GM23338 (cell line): ENCODE results near the gene IGF1R. TPM values are rescaled to one million over a fixed set of nuclear protein-coding genes. Genes with fewer than 3 reads are reported as not detected.

ENCODE experiments used
- ATAC-seq: fragments of 200-7000 bp; cut with Tn5 transposase; 3 replicates; pipeline ENCODE4 v1.9.1; 2020
- DNase-seq: peaks from one replicate; pipeline ENCODE4 v3.0.0-alpha.2; 2015; ENCODE audit warnings: low spot score
- H2AFZ ChIP-seq: fragments of 200-600 bp; sonication (generic); 2 replicates; pipeline ENCODE4 v1.8.0; 2016; ENCODE audit warnings: antibody characterized with exemption, mild to moderate bottlenecking, moderate library complexity
- H3F3A ChIP-seq: fragments of 200-600 bp; sonication (generic); replicated peaks from 2 replicates; pipeline ENCODE4 v1.8.0; 2017; ENCODE audit warnings: antibody characterized with exemption, mixed run types, low read depth
- H3K27ac ChIP-seq: fragments of 200-600 bp; sonication (generic); 2 replicates; pipeline ENCODE4 v1.6.1; 2016; ENCODE audit warnings: low read depth
- H3K27me3 ChIP-seq: fragments of 200-600 bp; sonication (generic); 2 replicates; pipeline ENCODE4 v1.8.0; 2016; ENCODE audit warnings: mild to moderate bottlenecking, mixed run types, moderate library complexity; ENCODE audit not compliant: insufficient read depth
- H3K36me3 ChIP-seq: fragments of 200-600 bp; sonication (generic); 2 replicates; pipeline ENCODE4 v1.8.0; 2016; ENCODE audit warnings: mild to moderate bottlenecking; ENCODE audit not compliant: insufficient read depth
- H3K4me1 ChIP-seq: fragments of 200-600 bp; sonication (generic); 2 replicates; pipeline ENCODE4 v1.8.0; 2016; ENCODE audit warnings: mild to moderate bottlenecking, moderate library complexity; ENCODE audit not compliant: insufficient read depth
- H3K4me2 ChIP-seq: fragments of 200-600 bp; sonication (generic); 2 replicates; pipeline ENCODE4 v1.7.1; 2017; ENCODE audit warnings: mixed run types
- H3K4me3 ChIP-seq: fragments of 200-600 bp; sonication (generic); 2 replicates; pipeline ENCODE4 v1.6.1; 2016; ENCODE audit warnings: mixed run types
- H3K79me2 ChIP-seq: fragments of 200-600 bp; sonication (generic); replicated peaks from 2 replicates; pipeline ENCODE4 v1.8.0; 2017; ENCODE audit warnings: mild to moderate bottlenecking; ENCODE audit not compliant: insufficient read depth
- H3K9me2 ChIP-seq: fragments of 200-600 bp; sonication (generic); 2 replicates; pipeline ENCODE4 v1.8.0; 2017; ENCODE audit not compliant: insufficient read depth
- H4K20me1 ChIP-seq: fragments of 200-600 bp; sonication (generic); replicated peaks from 2 replicates; pipeline ENCODE4 v1.8.0; 2017; ENCODE audit warnings: mild to moderate bottlenecking; ENCODE audit not compliant: insufficient read depth
- H3K27ac Mint-ChIP-seq: 2 replicates; pipeline ENCODE4 v1.8.0; 2020; ENCODE audit warnings: inconsistent platforms, mild to moderate bottlenecking, moderate library complexity, mixed read lengths
- H3K27me3 Mint-ChIP-seq: 3 replicates; pipeline ENCODE4 v1.8.0; 2022; ENCODE audit warnings: low read depth, mild to moderate bottlenecking, moderate library complexity, mixed read lengths, inconsistent platforms; ENCODE audit not compliant: insufficient read depth, poor library complexity
- H3K36me3 Mint-ChIP-seq: 3 replicates; pipeline ENCODE4 v1.8.0; 2021; ENCODE audit warnings: low read depth, mild to moderate bottlenecking, inconsistent platforms, moderate library complexity, mixed read lengths
- H3K4me1 Mint-ChIP-seq: 3 replicates; pipeline ENCODE4 v1.8.0; 2020; ENCODE audit warnings: mild to moderate bottlenecking, inconsistent platforms, mixed read lengths
- H3K4me3 Mint-ChIP-seq: 3 replicates; pipeline ENCODE4 v1.8.0; 2021; ENCODE audit warnings: moderate library complexity, mild to moderate bottlenecking, inconsistent platforms, mixed read lengths
- H3K9me3 Mint-ChIP-seq: 3 replicates; pipeline ENCODE4 v1.8.0; 2020; ENCODE audit warnings: moderate library complexity, mild to moderate bottlenecking, inconsistent platforms, mixed read lengths
- CREB1 ChIP-seq: fragments of 250-450 bp; sonication (Bioruptor Pico); IDR thresholded peaks from 2 replicates; pipeline ENCODE4 v1.5.0; 2020; ENCODE audit warnings: low read depth, mild to moderate bottlenecking, moderate library complexity
- EZH2 ChIP-seq: fragments of 200-600 bp; sonication (generic); IDR thresholded peaks from one replicate; pipeline ENCODE4 v1.8.0; 2017; ENCODE audit warnings: antibody characterized with exemption, mild to moderate bottlenecking, low read depth; ENCODE audit not compliant: unreplicated experiment
- EZH2phosphoT487 ChIP-seq: fragments of 200-600 bp; sonication (generic); IDR thresholded peaks from one replicate; pipeline ENCODE4 v1.8.1; 2018; ENCODE audit warnings: antibody characterized with exemption; ENCODE audit not compliant: unreplicated experiment
- NANOG ChIP-seq: IDR thresholded peaks from 2 replicates; pipeline ENCODE4 v1.6.1; 2016; ENCODE audit warnings: antibody characterized with exemption, borderline replicate concordance
- POLR2AphosphoS5 ChIP-seq: IDR thresholded peaks from 2 replicates; pipeline ENCODE4 v1.6.1; 2016; ENCODE audit warnings: antibody characterized with exemption, low read depth
- long read RNA-seq: library from polyadenylated mRNA; unstranded; transcript quantifications from one replicate; pipeline ENCODE4 v2.0.0, GENCODE V29; 2020; ENCODE audit not compliant: unreplicated experiment
- polyA plus RNA-seq: library from polyadenylated mRNA; unstranded; fragments of >200 nt; fragmentation: Nextera tagmentation; extraction: Ambion mirVana; gene quantifications from 2 replicates; pipeline ENCODE4 v1.2.1, GENCODE V29; 2016
- total RNA-seq: library from RNA; depleted of rRNA; stranded (reverse); fragments of >200 nt; shearing (Covaris generic); gene quantifications from 2 replicates; pipeline ENCODE4 v1.2.3, GENCODE V29; 2014; rRNA removed
- TF ChIP-seq, protein P1 (sequence below): IDR thresholded peaks from one replicate; pipeline ENCODE4 v1.6.1; 2018; ENCODE audit warnings: antibody characterized with exemption; ENCODE audit not compliant: unreplicated experiment
- TF ChIP-seq, protein P2 (sequence below): fragments of 250-450 bp; sonication (Bioruptor Pico); IDR thresholded peaks from 2 replicates; pipeline ENCODE4 v1.5.0; 2020; ENCODE audit warnings: mild to moderate bottlenecking, moderate library complexity

IGF1R gene
- total RNA-seq (92.2 and 95.6 TPM in 2 replicates), polyA plus RNA-seq (20.0 and 20.4 TPM in 2 replicates)
- long read RNA-seq, partial matches to known transcripts = 0 of 1 reads
- long read RNA-seq, other reads (novel, unspliced or antisense) = 1 of 1 reads

DNA sequence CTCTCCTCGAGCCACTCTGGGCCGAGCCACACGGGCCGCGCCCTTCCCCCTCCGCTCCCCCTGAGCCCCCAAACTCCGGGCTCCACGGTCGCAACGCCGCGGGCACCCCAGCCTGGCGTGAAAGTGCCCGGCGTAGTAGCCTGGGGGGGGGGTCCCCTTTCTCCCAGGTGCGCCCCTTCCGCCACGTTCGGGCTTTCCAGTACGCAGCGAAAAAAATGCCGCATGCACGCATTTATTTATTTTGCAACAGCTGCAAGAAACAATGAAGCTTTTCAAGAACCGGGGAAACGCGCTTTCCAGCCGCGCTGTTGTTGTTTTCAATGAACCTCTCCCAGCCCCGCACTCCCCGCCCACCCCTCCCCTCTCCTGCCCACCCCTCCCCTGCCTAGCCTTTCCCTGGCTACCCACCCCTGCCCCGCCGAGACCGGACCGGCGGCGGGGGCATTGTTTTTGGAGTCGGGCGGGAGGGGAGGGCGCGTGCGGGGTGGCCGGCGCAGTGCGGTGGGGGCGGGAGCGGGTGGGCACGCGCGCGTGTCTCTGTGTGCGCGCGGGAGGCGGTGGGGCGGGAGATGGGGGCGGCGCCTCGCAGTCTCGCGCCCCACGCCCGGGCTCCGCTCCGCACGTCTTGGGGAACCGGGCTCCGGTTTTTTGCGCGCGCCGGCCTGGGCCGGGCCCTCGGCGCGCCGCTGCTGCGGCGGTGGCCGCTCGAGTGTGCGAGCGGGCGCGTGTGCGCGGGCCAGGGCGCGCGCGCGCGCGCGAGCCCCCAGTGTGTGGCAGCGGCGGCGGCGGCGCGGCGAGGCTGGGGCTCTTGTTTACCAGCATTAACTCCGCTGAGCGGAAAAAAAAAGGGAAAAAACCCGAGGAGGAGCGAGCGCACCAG lies at the start of gene IGF1R:
Gene IGF1R (plus strand): TSS at position 766 of the 880 bp plus-strand sequence. CDS start 1,043 bp downstream, outside the sequence.
- DNase-seq (peak; percentile 90), ATAC-seq (peak; percentile 13)
- Histone ChIP-seq H3K27ac (peak within 1 kb of the TSS; percentile 99), H3K4me3 (peak within 1 kb of the TSS; percentile 92), H3K4me2 (peak within 1 kb of the TSS; percentile 87), H3K4me1 (peaks cover 29% of the 10 kb centered on the region), H3F3A (no peaks in the 10 kb centered on the region; the same call in 1 of the 2 replicates), H3K27me3 (no peaks in the 10 kb centered on the region), H3K79me2 (peaks cover 55% of the 10 kb centered on the region), H3K36me3 (no peaks in the 10 kb centered on the region), H2AFZ (0 out of 2 replicates have a peak within 1 kb of the TSS, but pooled peaks have one; percentile 78), H4K20me1 (peaks cover 13% of the 10 kb centered on the region; the same call in 1 of the 2 replicates), H3K9me2 (no peaks in the 10 kb centered on the region)
- H3K9me3 Mint-ChIP-seq = peaks cover 3% of the 10 kb centered on the region; the same call in 2 of the 3 replicates
- peak within 1 kb of the TSS; percentile 96 for H3K27ac Mint-ChIP-seq
- H3K4me3 Mint-ChIP-seq = peak within 1 kb of the TSS; percentile 85
- H3K36me3 Mint-ChIP-seq = no peaks in the 10 kb centered on the region; the same call in 2 of the 3 replicates
- TF ChIP-seq CREB1 = 0 out of 2 replicates have a peak, but pooled peaks have one; percentile 15
- no peak; the same call in 1 of the 2 replicates for TF ChIP-seq POLR2AphosphoS5
- H3K4me1 Mint-ChIP-seq = peaks cover 23% of the 10 kb centered on the region
- H3K27me3 Mint-ChIP-seq = peaks cover 9% of the 10 kb centered on the region

DNA sequence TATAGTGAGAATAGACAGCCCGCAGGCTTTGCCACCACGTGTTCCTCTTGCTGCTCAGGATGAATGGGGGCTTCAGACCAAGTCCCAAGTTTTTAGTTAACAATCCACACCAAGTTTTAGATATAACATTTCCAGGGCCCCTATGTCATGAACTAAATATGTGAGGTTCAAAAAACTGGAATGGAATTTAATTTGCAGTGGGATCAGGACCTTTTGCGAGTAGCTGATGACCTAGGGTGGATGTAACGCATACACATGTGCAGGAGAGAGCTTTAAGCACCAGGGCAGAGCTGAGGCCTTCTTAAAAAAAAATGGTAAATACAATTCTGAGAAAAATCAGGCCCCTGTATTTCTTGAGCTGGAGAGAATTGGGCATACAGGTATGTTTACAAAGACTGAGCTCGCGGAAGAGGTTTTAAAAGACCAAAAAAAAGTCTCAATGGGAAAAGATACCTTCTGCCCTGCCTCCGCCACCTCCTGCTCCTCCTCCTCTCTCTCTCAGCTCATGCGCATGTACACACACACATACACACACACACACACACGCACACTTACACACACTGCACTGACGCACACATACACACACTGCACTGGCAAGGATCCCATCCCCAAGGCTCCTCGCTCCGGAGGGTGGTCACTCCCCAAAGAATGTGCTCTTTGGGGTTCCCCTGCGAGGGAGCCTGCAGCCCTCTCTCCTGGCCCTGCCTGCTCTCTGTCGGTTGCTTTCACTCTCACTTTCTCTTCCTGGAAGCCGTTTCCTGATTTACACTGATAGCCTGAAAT lies 48.2 kb upstream of the IGF1R start:
- DNase-seq = peak; percentile 70
- TF ChIP-seq, protein P1, sequence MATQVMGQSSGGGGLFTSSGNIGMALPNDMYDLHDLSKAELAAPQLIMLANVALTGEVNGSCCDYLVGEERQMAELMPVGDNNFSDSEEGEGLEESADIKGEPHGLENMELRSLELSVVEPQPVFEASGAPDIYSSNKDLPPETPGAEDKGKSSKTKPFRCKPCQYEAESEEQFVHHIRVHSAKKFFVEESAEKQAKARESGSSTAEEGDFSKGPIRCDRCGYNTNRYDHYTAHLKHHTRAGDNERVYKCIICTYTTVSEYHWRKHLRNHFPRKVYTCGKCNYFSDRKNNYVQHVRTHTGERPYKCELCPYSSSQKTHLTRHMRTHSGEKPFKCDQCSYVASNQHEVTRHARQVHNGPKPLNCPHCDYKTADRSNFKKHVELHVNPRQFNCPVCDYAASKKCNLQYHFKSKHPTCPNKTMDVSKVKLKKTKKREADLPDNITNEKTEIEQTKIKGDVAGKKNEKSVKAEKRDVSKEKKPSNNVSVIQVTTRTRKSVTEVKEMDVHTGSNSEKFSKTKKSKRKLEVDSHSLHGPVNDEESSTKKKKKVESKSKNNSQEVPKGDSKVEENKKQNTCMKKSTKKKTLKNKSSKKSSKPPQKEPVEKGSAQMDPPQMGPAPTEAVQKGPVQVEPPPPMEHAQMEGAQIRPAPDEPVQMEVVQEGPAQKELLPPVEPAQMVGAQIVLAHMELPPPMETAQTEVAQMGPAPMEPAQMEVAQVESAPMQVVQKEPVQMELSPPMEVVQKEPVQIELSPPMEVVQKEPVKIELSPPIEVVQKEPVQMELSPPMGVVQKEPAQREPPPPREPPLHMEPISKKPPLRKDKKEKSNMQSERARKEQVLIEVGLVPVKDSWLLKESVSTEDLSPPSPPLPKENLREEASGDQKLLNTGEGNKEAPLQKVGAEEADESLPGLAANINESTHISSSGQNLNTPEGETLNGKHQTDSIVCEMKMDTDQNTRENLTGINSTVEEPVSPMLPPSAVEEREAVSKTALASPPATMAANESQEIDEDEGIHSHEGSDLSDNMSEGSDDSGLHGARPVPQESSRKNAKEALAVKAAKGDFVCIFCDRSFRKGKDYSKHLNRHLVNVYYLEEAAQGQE = no peak
- TF ChIP-seq NANOG (no peak), EZH2 (no peak), EZH2phosphoT487 (no peak), CREB1 (no peak)
- TF ChIP-seq, protein P2, sequence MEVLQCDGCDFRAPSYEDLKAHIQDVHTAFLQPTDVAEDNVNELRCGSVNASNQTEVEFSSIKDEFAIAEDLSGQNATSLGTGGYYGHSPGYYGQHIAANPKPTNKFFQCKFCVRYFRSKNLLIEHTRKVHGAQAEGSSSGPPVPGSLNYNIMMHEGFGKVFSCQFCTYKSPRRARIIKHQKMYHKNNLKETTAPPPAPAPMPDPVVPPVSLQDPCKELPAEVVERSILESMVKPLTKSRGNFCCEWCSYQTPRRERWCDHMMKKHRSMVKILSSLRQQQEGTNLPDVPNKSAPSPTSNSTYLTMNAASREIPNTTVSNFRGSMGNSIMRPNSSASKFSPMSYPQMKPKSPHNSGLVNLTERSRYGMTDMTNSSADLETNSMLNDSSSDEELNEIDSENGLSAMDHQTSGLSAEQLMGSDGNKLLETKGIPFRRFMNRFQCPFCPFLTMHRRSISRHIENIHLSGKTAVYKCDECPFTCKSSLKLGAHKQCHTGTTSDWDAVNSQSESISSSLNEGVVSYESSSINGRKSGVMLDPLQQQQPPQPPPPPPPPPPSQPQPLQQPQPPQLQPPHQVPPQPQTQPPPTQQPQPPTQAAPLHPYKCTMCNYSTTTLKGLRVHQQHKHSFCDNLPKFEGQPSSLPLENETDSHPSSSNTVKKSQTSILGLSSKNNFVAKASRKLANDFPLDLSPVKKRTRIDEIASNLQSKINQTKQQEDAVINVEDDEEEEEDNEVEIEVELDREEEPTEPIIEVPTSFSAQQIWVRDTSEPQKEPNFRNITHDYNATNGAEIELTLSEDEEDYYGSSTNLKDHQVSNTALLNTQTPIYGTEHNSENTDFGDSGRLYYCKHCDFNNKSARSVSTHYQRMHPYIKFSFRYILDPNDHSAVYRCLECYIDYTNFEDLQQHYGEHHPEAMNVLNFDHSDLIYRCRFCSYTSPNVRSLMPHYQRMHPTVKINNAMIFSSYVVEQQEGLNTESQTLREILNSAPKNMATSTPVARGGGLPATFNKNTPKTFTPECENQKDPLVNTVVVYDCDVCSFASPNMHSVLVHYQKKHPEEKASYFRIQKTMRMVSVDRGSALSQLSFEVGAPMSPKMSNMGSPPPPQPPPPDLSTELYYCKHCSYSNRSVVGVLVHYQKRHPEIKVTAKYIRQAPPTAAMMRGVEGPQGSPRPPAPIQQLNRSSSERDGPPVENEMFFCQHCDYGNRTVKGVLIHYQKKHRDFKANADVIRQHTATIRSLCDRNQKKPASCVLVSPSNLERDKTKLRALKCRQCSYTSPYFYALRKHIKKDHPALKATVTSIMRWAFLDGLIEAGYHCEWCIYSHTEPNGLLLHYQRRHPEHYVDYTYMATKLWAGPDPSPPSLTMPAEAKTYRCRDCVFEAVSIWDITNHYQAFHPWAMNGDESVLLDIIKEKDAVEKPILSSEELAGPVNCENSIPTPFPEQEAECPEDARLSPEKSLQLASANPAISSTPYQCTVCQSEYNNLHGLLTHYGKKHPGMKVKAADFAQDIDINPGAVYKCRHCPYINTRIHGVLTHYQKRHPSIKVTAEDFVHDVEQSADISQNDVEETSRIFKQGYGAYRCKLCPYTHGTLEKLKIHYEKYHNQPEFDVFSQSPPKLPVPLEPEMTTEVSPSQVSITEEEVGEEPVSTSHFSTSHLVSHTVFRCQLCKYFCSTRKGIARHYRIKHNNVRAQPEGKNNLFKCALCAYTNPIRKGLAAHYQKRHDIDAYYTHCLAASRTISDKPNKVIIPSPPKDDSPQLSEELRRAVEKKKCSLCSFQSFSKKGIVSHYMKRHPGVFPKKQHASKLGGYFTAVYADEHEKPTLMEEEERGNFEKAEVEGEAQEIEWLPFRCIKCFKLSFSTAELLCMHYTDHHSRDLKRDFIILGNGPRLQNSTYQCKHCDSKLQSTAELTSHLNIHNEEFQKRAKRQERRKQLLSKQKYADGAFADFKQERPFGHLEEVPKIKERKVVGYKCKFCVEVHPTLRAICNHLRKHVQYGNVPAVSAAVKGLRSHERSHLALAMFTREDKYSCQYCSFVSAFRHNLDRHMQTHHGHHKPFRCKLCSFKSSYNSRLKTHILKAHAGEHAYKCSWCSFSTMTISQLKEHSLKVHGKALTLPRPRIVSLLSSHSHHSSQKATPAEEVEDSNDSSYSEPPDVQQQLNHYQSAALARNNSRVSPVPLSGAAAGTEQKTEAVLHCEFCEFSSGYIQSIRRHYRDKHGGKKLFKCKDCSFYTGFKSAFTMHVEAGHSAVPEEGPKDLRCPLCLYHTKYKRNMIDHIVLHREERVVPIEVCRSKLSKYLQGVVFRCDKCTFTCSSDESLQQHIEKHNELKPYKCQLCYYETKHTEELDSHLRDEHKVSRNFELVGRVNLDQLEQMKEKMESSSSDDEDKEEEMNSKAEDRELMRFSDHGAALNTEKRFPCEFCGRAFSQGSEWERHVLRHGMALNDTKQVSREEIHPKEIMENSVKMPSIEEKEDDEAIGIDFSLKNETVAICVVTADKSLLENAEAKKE (CRISPR knock-in tag) = no peak

More for the DNA sequence above, 48.2 kb upstream of the IGF1R start:
- H3K4me2 ChIP-seq = peak overlapping the region; percentile 59
- H3K4me1 Mint-ChIP-seq = peaks cover 27% of the 10 kb centered on the region
- H3K4me1 ChIP-seq = 0 out of 2 replicates have a peak, but pooled peaks cover 17% of the 10 kb centered on the region
- H3F3A ChIP-seq = no peaks in the 10 kb centered on the region
- peak overlapping the region; percentile 61; the same call in 1 of the 2 replicates for H2AFZ ChIP-seq
- peaks cover 19% of the 10 kb centered on the region for H3K9me3 Mint-ChIP-seq
- H3K4me3 ChIP-seq = peak overlapping the region; percentile 22; the same call in 1 of the 2 replicates
- H3K27ac Mint-ChIP-seq = peak overlapping the region; percentile 5; the same call in 1 of the 2 replicates
- peaks cover 5% of the 10 kb centered on the region for H3K27me3 Mint-ChIP-seq
- H3K27me3 ChIP-seq = no peaks in the 10 kb centered on the region
- H3K79me2 ChIP-seq = no peaks in the 10 kb centered on the region
- H3K4me3 Mint-ChIP-seq = peak overlapping the region; percentile 55
- no peaks in the 10 kb centered on the region for H3K9me2 ChIP-seq
- H4K20me1 ChIP-seq = no peaks in the 10 kb centered on the region
- peak; percentile 95 for ATAC-seq
- peaks cover 9% of the 10 kb centered on the region; the same call in 2 of the 3 replicates for H3K36me3 Mint-ChIP-seq
- no peaks in the 10 kb centered on the region; the same call in 1 of the 2 replicates for H3K36me3 ChIP-seq
- no peak overlapping the region for H3K27ac ChIP-seq
